Fibroblast of peridontal ligament (primary cell): ENCODE measurements around the gene RBM39.
A peak's percentile ranks its signal among the peaks of the same experiment; 100 is the strongest.
"Not testable (repeated sequence)": the region's sequence is repeated elsewhere in the genome, so short reads cannot be mapped to it uniquely, and the experiment has no call there.

Source experiments
- DNase-seq: peaks from one replicate; pipeline ENCODE4 v3.0.0-alpha.2; 2010; ENCODE audit errors: extremely low read depth

RBM39 gene

GRCh38 chr20:35706591-35707529 is 35.2 kb downstream of the RBM39 start:
- not testable (repeated sequence) for DNase-seq

GRCh38 chr20:35705894-35706293 is 36.2 kb downstream of the RBM39 start:
- DNase-seq = not testable (repeated sequence)

- DNase-seq = no peak
Observed at GRCh38 chr20:35704514-35705261, 37.4 kb downstream of the RBM39 start.

- no peak for DNase-seq
Observed at GRCh38 chr20:35702824-35703695, 39.0 kb downstream of the RBM39 start.

- DNase-seq = peak; percentile 96
Observed at GRCh38 chr20:35702051-35702823, 39.8 kb downstream of the RBM39 start.

- no peak for DNase-seq
Observed at GRCh38 chr20:35700625-35701148, 41.4 kb downstream of the RBM39 start.

- DNase-seq = peak; percentile 43
Observed at GRCh38 chr20:35699957-35700624, 42.0 kb downstream of the RBM39 start.

GRCh38 chr20:35699127-35699956 is 42.7 kb downstream of the RBM39 start, which contains the start of the genes NFS1 and ROMO1:
TSS of gene NFS1 (minus strand) at chr20:35699352. CDS start at chr20:35699288, 64 bp downstream.
TSS of gene ROMO1 (plus strand) at chr20:35699405. CDS start at chr20:35699633, 228 bp downstream.
- peak; percentile 69 for DNase-seq

- no peak for DNase-seq
Observed at GRCh38 chr20:35698298-35699126, 43.5 kb downstream of the RBM39 start.

- DNase-seq = no peak
Observed at GRCh38 chr20:35697696-35698297, 44.3 kb downstream of the RBM39 start.

GRCh38 chr20:35695978-35696377 is 46.1 kb downstream of the RBM39 start:
- DNase-seq = no peak

- no peak for DNase-seq
Observed at GRCh38 chr20:35695245-35695749, 46.8 kb downstream of the RBM39 start.

- no peak for DNase-seq
Observed at GRCh38 chr20:35690265-35690664, 51.8 kb downstream of the RBM39 start.

GRCh38 chr20:35686872-35687271 is 55.2 kb downstream of the RBM39 start:
- not testable (repeated sequence) for DNase-seq

GRCh38 chr20:35685368-35685767 is 56.7 kb downstream of the RBM39 start:
- DNase-seq = not testable (repeated sequence)

- no peak for DNase-seq
Observed at GRCh38 chr20:35681960-35682359, 60.1 kb downstream of the RBM39 start.

- DNase-seq = no peak
Observed at GRCh38 chr20:35680452-35681183, 61.4 kb downstream of the RBM39 start.
